Tibial nerve (tissue), 4 donors: ENCODE results near the gene RAB33B. TPM values are rescaled to one million over a fixed set of nuclear protein-coding genes. Genes with fewer than 3 reads are reported as not detected.
"Not testable (repeated sequence)": the region's sequence is repeated elsewhere in the genome, so short reads cannot be mapped to it uniquely, and the experiment has no call there.

Experiments used
- DNase-seq, 2 donors: peaks; one replicate each; pipeline ENCODE4 v3.0.0-alpha.2; 2019; ENCODE audit warnings: low spot score in 2 of 2
- H3K27ac ChIP-seq, 4 donors: fragments of 200-600 bp; sonication (generic) in 3 of 4; one replicate each; pipeline ENCODE4 v1.5.1; 2017 to 2019; ENCODE audit warnings: mild to moderate bottlenecking in 1 of 4
- H3K27me3 ChIP-seq, 2 donors: fragments of 200-600 bp; sonication (generic) in 1 of 2; one replicate each; pipeline versions ENCODE4 v1.5.1 to v1.6.0; 2017 to 2019
- H3K36me3 ChIP-seq, 3 donors: fragments of 200-600 bp; sonication (generic); one replicate each; pipeline ENCODE4 v1.5.1; 2018 to 2019
- H3K4me1 ChIP-seq, 4 donors: fragments of 200-600 bp; sonication (generic) in 3 of 4; one replicate each; pipeline ENCODE4 v1.5.1; 2017 to 2019
- H3K4me3 ChIP-seq, 4 donors: fragments of 200-600 bp; sonication (generic) in 3 of 4; one replicate each; pipeline ENCODE4 v1.5.1; 2017 to 2019; ENCODE audit warnings: mild to moderate bottlenecking in 1 of 4, moderate library complexity in 1 of 4
- H3K9me3 ChIP-seq, 4 donors: fragments of 200-600 bp; sonication (generic) in 3 of 4; one replicate each; pipeline ENCODE4 v1.5.1; 2017 to 2019
- CTCF ChIP-seq, 5 experiments: fragments of 200-600 bp in 3 of 5; fragments of 450-650 bp in 2 of 5; sonication (generic) in 3 of 5; IDR thresholded peaks; one replicate each; pipeline ENCODE4 v1.5.1; 2016 to 2019; ENCODE audit warnings: antibody characterized with exemption in 5 of 5, mild to moderate bottlenecking in 3 of 5, moderate library complexity in 2 of 5
- EP300 ChIP-seq, 2 donors: sonication (generic); formaldehyde crosslinking; IDR thresholded peaks; one replicate each; pipeline ENCODE4 v1.6.1; 2017; ENCODE audit warnings: antibody characterized with exemption in 2 of 2, mild to moderate bottlenecking in 1 of 2
- POLR2A ChIP-seq, 2 donors: fragments of 450-650 bp; IDR thresholded peaks; one replicate each; pipeline ENCODE4 v1.6.1; 2017; ENCODE audit warnings: antibody characterized with exemption in 2 of 2, mild to moderate bottlenecking in 2 of 2, moderate library complexity in 2 of 2
- WGBS, 2 donors: methylation state at CpG; one replicate each; pipeline ENCODE4 v1.1.5; 2018; 5-methylcytosine and 5-hydroxymethylcytosine counted together
- total RNA-seq, 4 donors: library from RNA; depleted of rRNA; stranded (reverse); fragments of >200 nt; gene quantifications; one replicate each; pipeline ENCODE4 v1.1.0, GENCODE V29; 2016

The RAB33B gene
- total RNA-seq, result 10 to 100 TPM; 13.2 to 18.6 (median 15.0) TPM

GRCh38 chr4:139454111-139455045 lies at the start of gene RAB33B:
RAB33B (plus strand) TSS chr4:139454121; CDS start chr4:139454196, 75 bp downstream.
- H3K4me1 ChIP-seq, result peaks cover 0 to 60% (median 18%) of the 10 kb centered on the region in 4 donors
- WGBS, 2 donors, result 1% methylated on average over 40 to 41 of the region's 46 CpGs

GRCh38 chr4:139410312-139410711 lies 43.6 kb upstream of the RAB33B start:
- Histone ChIP-seq H3K27ac (no peak overlapping the region), H3K4me1 (no peaks in the 10 kb centered on the region), H3K36me3 (peaks cover 0 to 47% (median 0%) of the 10 kb centered on the region in 3 donors), H3K27me3 (no peaks in the 10 kb centered on the region), H3K9me3 (peaks cover 0 to 13% (median 1%) of the 10 kb centered on the region in 4 donors), H3K4me3 (no peak overlapping the region)
- TF ChIP-seq CTCF (IDR thresholded peaks at IDR 0.05) (no peak), POLR2A (IDR thresholded peaks at IDR 0.05) (no peak), EP300 (IDR thresholded peaks at IDR 0.05) (no peak)
- DNase-seq, result no peak

More at GRCh38 chr4:139454111-139455045, at the start of gene RAB33B:
- H3K27me3 ChIP-seq, result no peaks in the 10 kb centered on the region
- H3K9me3 ChIP-seq, result no peaks in the 10 kb centered on the region
- H3K4me3 ChIP-seq, result peak within 1 kb of the TSS; percentile 73 to 98 (median 85)
- peak within 1 kb of the TSS; percentile 89 to 99 (median 96) for H3K27ac ChIP-seq
- TF ChIP-seq POLR2A (IDR thresholded peaks at IDR 0.05) (peak; percentile 90), CTCF (IDR thresholded peaks at IDR 0.05) (no peak), EP300 (IDR thresholded peaks at IDR 0.05) (peak in 1 of 2 donors; percentile 97)
- no peaks in the 10 kb centered on the region for H3K36me3 ChIP-seq
- peak; percentile 85 to 89 for DNase-seq

GRCh38 chr4:139414671-139415210 lies 39.2 kb upstream of the RAB33B start:
- not testable (repeated sequence) for H3K27me3 ChIP-seq, DNase-seq, H3K27ac ChIP-seq, H3K4me3 ChIP-seq, H3K4me1 ChIP-seq
- H3K9me3 ChIP-seq, result peaks cover 0 to 13% (median 1%) of the 10 kb centered on the region in 4 donors
- peaks cover 0 to 45% (median 0%) of the 10 kb centered on the region in 3 donors for H3K36me3 ChIP-seq
- 79 to 92% methylated on average over 8 of the region's 8 CpGs for WGBS, 2 donors

GRCh38 chr4:139416073-139416673 lies 37.7 kb upstream of the RAB33B start:
- Histone ChIP-seq H3K9me3 (peaks cover 0 to 21% (median 1%) of the 10 kb centered on the region in 4 donors), H3K4me1 (no peaks in the 10 kb centered on the region), H3K27me3 (no peaks in the 10 kb centered on the region), H3K36me3 (peaks cover 0 to 51% (median 0%) of the 10 kb centered on the region in 3 donors), H3K27ac (no peak overlapping the region), H3K4me3 (no peak overlapping the region)
- DNase-seq, result no peak
- WGBS, 2 donors, result 79% methylated on average over 2 of the region's 2 CpGs
- peak; percentile 40 to 58 (median 45) for TF ChIP-seq CTCF (IDR thresholded peaks at IDR 0.05)
- TF ChIP-seq POLR2A (IDR thresholded peaks at IDR 0.05), result no peak

GRCh38 chr4:139419388-139419914 lies 34.5 kb upstream of the RAB33B start:
- WGBS, 2 donors, result 62 to 68% methylated on average over 2 of the region's 2 CpGs
- Histone ChIP-seq H3K27me3 (no peaks in the 10 kb centered on the region), H3K36me3 (peaks cover 0 to 33% (median 0%) of the 10 kb centered on the region in 3 donors), H3K4me1 (no peaks in the 10 kb centered on the region), H3K9me3 (peaks cover 0 to 38% (median 0%) of the 10 kb centered on the region in 4 donors), H3K27ac (peak overlapping the region in 2 of 4 donors; percentile 34 to 51), H3K4me3 (no peak overlapping the region)
- DNase-seq, result peak in 1 of 2 donors; percentile 74
- TF ChIP-seq CTCF (IDR thresholded peaks at IDR 0.05) (no peak), EP300 (IDR thresholded peaks at IDR 0.05) (peak; percentile 73 to 93), POLR2A (IDR thresholded peaks at IDR 0.05) (no peak)
